Measurements from ENCODE around the gene RNGTT. TPM values are rescaled to one million over a fixed set of nuclear protein-coding genes. Genes with fewer than 3 reads are reported as not detected.

RNGTT gene
- total RNA-seq, 1 donor from 2014 or later: 13.1 TPM

- DNase-seq (ENCODE audit: low spot score): no peak
- Mint-ChIP-seq H3K9me3 (ENCODE audit: low read depth) (peaks cover 8% of the 10 kb centered on the region), H3K36me3 (ENCODE audit: low read depth) (no peaks in the 10 kb centered on the region), H3K27ac (ENCODE audit: unreplicated experiment) (no peak overlapping the region), H3K4me1 (ENCODE audit: low read depth) (peaks cover 26% of the 10 kb centered on the region), H3K4me3 (ENCODE audit: unreplicated experiment) (no peak overlapping the region), H3K27me3 (ENCODE audit: low read depth) (no peaks in the 10 kb centered on the region)
- no peak for TF ChIP-seq CTCF (IDR thresholded peaks at IDR 0.05)
These were observed 48.4 kb downstream of the RNGTT start for GRCh38 chr6:88914895-88915598.

GRCh38 chr6:88914180-88914579 is 49.2 kb downstream of the RNGTT start:
- H3K9me3 Mint-ChIP-seq (ENCODE audit: low read depth): peaks cover 8% of the 10 kb centered on the region
- no peak overlapping the region for H3K4me3 Mint-ChIP-seq (ENCODE audit: unreplicated experiment)
- DNase-seq (ENCODE audit: low spot score): no peak
- H3K27me3 Mint-ChIP-seq (ENCODE audit: low read depth): no peaks in the 10 kb centered on the region
- H3K4me1 Mint-ChIP-seq (ENCODE audit: low read depth): peaks cover 27% of the 10 kb centered on the region
- TF ChIP-seq CTCF (IDR thresholded peaks at IDR 0.05): no peak
- no peaks in the 10 kb centered on the region for H3K36me3 Mint-ChIP-seq (ENCODE audit: low read depth)
- H3K27ac Mint-ChIP-seq (ENCODE audit: unreplicated experiment): no peak overlapping the region

- H3K36me3 Mint-ChIP-seq (ENCODE audit: low read depth): no peaks in the 10 kb centered on the region
These were observed 49.9 kb downstream of the RNGTT start for GRCh38 chr6:88913471-88913870.

GRCh38 chr6:88910922-88911778 is 52.3 kb downstream of the RNGTT start:
- no peaks in the 10 kb centered on the region for H3K27me3 Mint-ChIP-seq (ENCODE audit: low read depth)
- DNase-seq (ENCODE audit: low spot score): no peak

More at GRCh38 chr6:88913471-88913870, 49.9 kb downstream of the RNGTT start:
- Mint-ChIP-seq H3K27me3 (ENCODE audit: low read depth) (no peaks in the 10 kb centered on the region), H3K4me3 (ENCODE audit: unreplicated experiment) (no peak overlapping the region), H3K27ac (ENCODE audit: unreplicated experiment) (no peak overlapping the region), H3K4me1 (ENCODE audit: low read depth) (peaks cover 27% of the 10 kb centered on the region), H3K9me3 (ENCODE audit: low read depth) (peaks cover 8% of the 10 kb centered on the region)
- DNase-seq (ENCODE audit: low spot score): no peak
- no peak for TF ChIP-seq CTCF (IDR thresholded peaks at IDR 0.05)

More at GRCh38 chr6:88910922-88911778, 52.3 kb downstream of the RNGTT start:
- Mint-ChIP-seq H3K4me3 (ENCODE audit: unreplicated experiment) (no peak overlapping the region), H3K9me3 (ENCODE audit: low read depth) (peaks cover 8% of the 10 kb centered on the region), H3K36me3 (ENCODE audit: low read depth) (no peaks in the 10 kb centered on the region), H3K4me1 (ENCODE audit: low read depth) (peaks cover 31% of the 10 kb centered on the region), H3K27ac (ENCODE audit: unreplicated experiment) (no peak overlapping the region)
- TF ChIP-seq CTCF (IDR thresholded peaks at IDR 0.05): no peak
